ENCODE measurements around the gene LCN15.

GRCh38 chr9:136805207-136805740 lies 41.0 kb upstream of the LCN15 start:
- TF ChIP-seq POLR2A (IDR thresholded peaks at IDR 0.05), result no peak
- no peak for TF ChIP-seq CTCF (IDR thresholded peaks at IDR 0.05)
